NCI-H2196 treated with DMSO at 0.1 percent for 48 hours (cell line): ENCODE data around the gene KIAA1549.
"Not testable (repeated sequence)": the region's sequence is repeated elsewhere in the genome, so short reads cannot be mapped to it uniquely, and the experiment has no call there.

Experiments
- DNase-seq: peaks from one replicate; lab custom pipeline; 2025; ENCODE audit not compliant: unreplicated experiment; lab: John Stamatoyannopoulos, UW

Gene KIAA1549

GRCh38 chr7:138981332-138982203 is at the start of gene KIAA1549:
KIAA1549 (minus strand) TSS chr7:138981389; CDS start chr7:138981269, 120 bp downstream.
- DNase-seq = peak; percentile 39

GRCh38 chr7:139029353-139029752 is 48.2 kb upstream of the KIAA1549 start:
- no peak for DNase-seq

- DNase-seq = no peak
These were observed 45.4 kb upstream of the KIAA1549 start for GRCh38 chr7:139026551-139026950.

- not testable (repeated sequence) for DNase-seq
These were observed 44.7 kb upstream of the KIAA1549 start for GRCh38 chr7:139025861-139026260.

- DNase-seq = no peak
These were observed 41.9 kb upstream of the KIAA1549 start for GRCh38 chr7:139023076-139023475.

- DNase-seq = no peak
These were observed 41.1 kb upstream of the KIAA1549 start for GRCh38 chr7:139022286-139022685.

- no peak for DNase-seq
These were observed 37.7 kb upstream of the KIAA1549 start for GRCh38 chr7:139018910-139019309.

- DNase-seq = peak; percentile 65
These were observed 35.8 kb upstream of the KIAA1549 start for GRCh38 chr7:139016931-139017511.

GRCh38 chr7:139011373-139011772 is 30.2 kb upstream of the KIAA1549 start:
- no peak for DNase-seq

- DNase-seq = no peak
These were observed 23.3 kb upstream of the KIAA1549 start for GRCh38 chr7:139004321-139005090.

GRCh38 chr7:138999414-138999813 is 18.2 kb upstream of the KIAA1549 start:
- DNase-seq = no peak

- DNase-seq = no peak
These were observed 10.9 kb upstream of the KIAA1549 start for GRCh38 chr7:138992052-138992531.

GRCh38 chr7:138987686-138988085 is 6.5 kb upstream of the KIAA1549 start:
- DNase-seq = no peak

- DNase-seq = no peak
These were observed 1.0 kb upstream of the KIAA1549 start for GRCh38 chr7:138982204-138982623.

- no peak for DNase-seq
These were observed 462 bp downstream of the KIAA1549 start for GRCh38 chr7:138980563-138981291.

- DNase-seq = no peak
These were observed 1.1 kb downstream of the KIAA1549 start for GRCh38 chr7:138979988-138980562.

GRCh38 chr7:138979226-138979979 is 1.8 kb downstream of the KIAA1549 start:
- no peak for DNase-seq

GRCh38 chr7:138978541-138979184 is 2.5 kb downstream of the KIAA1549 start:
- DNase-seq = no peak

- not testable (repeated sequence) for DNase-seq
These were observed 5.0 kb downstream of the KIAA1549 start for GRCh38 chr7:138976161-138976560.
